H9 (cell line): Measurements from ENCODE around the gene MB. TPM values are rescaled to one million over a fixed set of nuclear protein-coding genes. Genes with fewer than 3 reads are reported as not detected.

Experiments
- DNase-seq: peaks from one replicate; pipeline ENCODE4 v3.0.0-alpha.2; 2017
- H2AFZ ChIP-seq: one replicate; pipeline ENCODE4 v1.6.1; 2013; ENCODE audit warnings: mild to moderate bottlenecking, low read length, control low read depth, moderate library complexity
- H2AK5ac ChIP-seq: 2 replicates; pipeline ENCODE4 v1.6.1; 2013; ENCODE audit warnings: low read length, control low read depth, mixed read lengths; ENCODE audit not compliant: insufficient read length
- H2BK120ac ChIP-seq: one replicate; pipeline ENCODE4 v1.6.1; 2013; ENCODE audit warnings: low read depth, mild to moderate bottlenecking, low read length, control low read depth, inconsistent platforms; ENCODE audit not compliant: poor library complexity, severe bottlenecking
- H2BK12ac ChIP-seq: 2 replicates; pipeline ENCODE4 v1.6.1; 2013; ENCODE audit warnings: low read length, control low read depth, mixed read lengths, low read depth; ENCODE audit not compliant: insufficient read length
- H2BK15ac ChIP-seq: 2 replicates; pipeline ENCODE4 v1.6.1; 2013; ENCODE audit warnings: low read depth, low read length, control low read depth
- H2BK20ac ChIP-seq: one replicate; pipeline ENCODE4 v1.6.1; 2013; ENCODE audit warnings: low read depth, mild to moderate bottlenecking, low read length, control low read depth, inconsistent platforms; ENCODE audit not compliant: poor library complexity, severe bottlenecking
- H2BK5ac ChIP-seq: 2 replicates; pipeline ENCODE4 v1.6.1; 2013; ENCODE audit warnings: low read length, control low read depth, mixed read lengths; ENCODE audit not compliant: insufficient read length
- H3K14ac ChIP-seq: 2 replicates; pipeline ENCODE4 v1.6.1; 2013; ENCODE audit warnings: low read length, control low read depth; ENCODE audit not compliant: insufficient read depth
- H3K18ac ChIP-seq: 2 replicates; pipeline ENCODE4 v1.6.1; 2013; ENCODE audit warnings: low read depth, mild to moderate bottlenecking, mixed read lengths, low read length, control low read depth; ENCODE audit not compliant: insufficient read length
- H3K23ac ChIP-seq: 2 replicates; pipeline ENCODE4 v1.6.1; 2013; ENCODE audit warnings: low read length, control low read depth, mixed read lengths, low read depth; ENCODE audit not compliant: insufficient read length
- H3K23me2 ChIP-seq: 2 replicates; pipeline ENCODE4 v1.6.1; 2013; ENCODE audit warnings: low read depth, mild to moderate bottlenecking, mixed read lengths, low read length, control low read depth; ENCODE audit not compliant: insufficient read length, poor library complexity, severe bottlenecking
- H3K27ac ChIP-seq: 2 replicates; pipeline ENCODE4 v1.5.1; 2013; ENCODE audit warnings: low read length, control low read depth, mixed read lengths, low read depth; ENCODE audit not compliant: insufficient read length
- H3K27me3 ChIP-seq: 2 replicates; pipeline ENCODE4 v1.6.1; 2013; ENCODE audit warnings: low read length, control low read depth, inconsistent platforms; ENCODE audit not compliant: insufficient read depth
- H3K4ac ChIP-seq: 2 replicates; pipeline ENCODE4 v1.6.1; 2013; ENCODE audit warnings: low read depth, mild to moderate bottlenecking, control low read depth, inconsistent platforms, low read length, moderate library complexity
- H3K4me1 ChIP-seq: 2 replicates; pipeline ENCODE4 v1.6.1; 2013; ENCODE audit warnings: low read length, control low read depth, inconsistent platforms; ENCODE audit not compliant: insufficient read depth
- H3K4me2 ChIP-seq: 2 replicates; pipeline ENCODE4 v1.6.1; 2013; ENCODE audit warnings: low read length, control low read depth, mixed read lengths; ENCODE audit not compliant: insufficient read length, insufficient read depth
- H3K56ac ChIP-seq: 2 replicates; pipeline ENCODE4 v1.6.1; 2013; ENCODE audit warnings: low read depth, mild to moderate bottlenecking, mixed read lengths, low read length, control low read depth; ENCODE audit not compliant: insufficient read length
- H3K79me1 ChIP-seq: 2 replicates; pipeline ENCODE4 v1.6.1; 2013; ENCODE audit warnings: low read depth, mild to moderate bottlenecking, moderate library complexity, low read length, control low read depth, inconsistent platforms; ENCODE audit not compliant: insufficient read depth, poor library complexity, severe bottlenecking
- H3K79me2 ChIP-seq: 2 replicates; pipeline ENCODE4 v1.6.1; 2013; ENCODE audit warnings: low read length, control low read depth, inconsistent platforms; ENCODE audit not compliant: insufficient read depth
- H3K9ac ChIP-seq: 2 replicates; pipeline ENCODE4 v1.6.1; 2013; ENCODE audit warnings: low read length, control low read depth, mixed read lengths; ENCODE audit not compliant: insufficient read length; ENCODE audit errors: extremely low read depth
- H3K9me3 ChIP-seq: one replicate; pipeline ENCODE4 v1.6.1; 2013; ENCODE audit warnings: low read depth, low read length, inconsistent platforms; ENCODE audit not compliant: control insufficient read depth
- H3T11ph ChIP-seq: one replicate; pipeline ENCODE4 v1.6.1; 2013; ENCODE audit warnings: mild to moderate bottlenecking, low read length, control low read depth, inconsistent platforms
- H4K20me1 ChIP-seq: one replicate; pipeline ENCODE4 v1.6.1; 2013; ENCODE audit not compliant: control insufficient read depth, insufficient read length, insufficient read depth
- H4K5ac ChIP-seq: 2 replicates; pipeline ENCODE4 v1.6.1; 2013; ENCODE audit warnings: low read depth, mild to moderate bottlenecking, mixed read lengths, low read length, control low read depth; ENCODE audit not compliant: insufficient read length
- H4K8ac ChIP-seq: replicated peaks from 2 replicates; pipeline ENCODE4 v1.6.1; 2013; ENCODE audit warnings: low read length, control low read depth, mixed read lengths, low read depth; ENCODE audit not compliant: insufficient read length
- H4K91ac ChIP-seq: 2 replicates; pipeline ENCODE4 v1.6.1; 2013; ENCODE audit warnings: low read depth, mild to moderate bottlenecking, moderate library complexity, mixed read lengths, low read length, control low read depth; ENCODE audit not compliant: insufficient read length
- H3K27ac Mint-ChIP-seq, 3 experiments: 2 replicates in 2 of 3; 3 replicates in 1 of 3; pipeline ENCODE4 v1.8.0; 2020 to 2021; ENCODE audit warnings: mixed read lengths in 3 of 3, mild to moderate bottlenecking in 1 of 3, moderate library complexity in 1 of 3
- H3K27me3 Mint-ChIP-seq: 2 replicates; pipeline ENCODE4 v1.8.0; 2021; ENCODE audit warnings: low read depth, mild to moderate bottlenecking, moderate library complexity, mixed read lengths
- H3K36me3 Mint-ChIP-seq, 3 experiments: 2 replicates in 2 of 3; 3 replicates in 1 of 3; pipeline ENCODE4 v1.8.0; 2020 to 2021; ENCODE audit warnings: low read depth in 3 of 3, mixed read lengths in 3 of 3; ENCODE audit not compliant: insufficient read depth in 1 of 3
- H3K4me1 Mint-ChIP-seq, 2 experiments: 2 replicates each; pipeline ENCODE4 v1.8.0; 2020; ENCODE audit warnings: mixed read lengths in 2 of 2
- H3K4me3 Mint-ChIP-seq, 2 experiments: 2 replicates in 1 of 2; 3 replicates in 1 of 2; pipeline ENCODE4 v1.8.0; 2020 to 2021; ENCODE audit warnings: mild to moderate bottlenecking in 2 of 2, mixed read lengths in 2 of 2, moderate library complexity in 1 of 2
- H3K9me3 Mint-ChIP-seq, 2 experiments: 2 replicates in 1 of 2; 3 replicates in 1 of 2; pipeline ENCODE4 v1.8.0; 2020; ENCODE audit warnings: mild to moderate bottlenecking in 2 of 2, mixed read lengths in 2 of 2, moderate library complexity in 1 of 2
- CTCF ChIP-seq: fragments of 200-600 bp; sonication (generic); conservative IDR thresholded peaks from 3 replicates; pipeline ENCODE4 v1.8.0; 2021; ENCODE audit warnings: antibody characterized with exemption, mild to moderate bottlenecking
- WGBS: extraction: QIAGEN DNeasy Blood & Tissue Kit; methylation state at CpG from one replicate; pipeline ENCODE4 v1.1.7; 2013; ENCODE audit warnings: missing lambda C conversion rate, low lambda C conversion rate, mixed read lengths; ENCODE audit not compliant: insufficient read length; ENCODE audit errors: extremely low coverage; 5-methylcytosine and 5-hydroxymethylcytosine counted together
- total RNA-seq: library from RNA; stranded (reverse); gene quantifications from 2 replicates; pipeline ENCODE4 v1.2.1, GENCODE V29; 2021

The MB gene
- total RNA-seq, 1 experiment from 2014 or later: 0.55 TPM

- Histone ChIP-seq H2BK12ac (no peak overlapping the region), H4K8ac (no peak overlapping the region)
- DNase-seq: no peak
Observed at GRCh38 chr22:35610741-35611140, 6.4 kb downstream of the MB start.

More at GRCh38 chr22:35610741-35611140, 6.4 kb downstream of the MB start:
- Histone ChIP-seq H2BK120ac (no peak overlapping the region), H2AFZ (no peak overlapping the region), H3K9me3 (no peaks in the 10 kb centered on the region), H4K5ac (no peak overlapping the region), H3K23ac (no peak overlapping the region), H3K56ac (no peak overlapping the region), H4K20me1 (no peaks in the 10 kb centered on the region), H3K9ac (no peak overlapping the region), H3K4me2 (no peak overlapping the region), H3T11ph (no peak overlapping the region), H3K18ac (no peak overlapping the region), H2BK15ac (no peak overlapping the region), H2BK5ac (no peak overlapping the region), H3K27ac (no peak overlapping the region), H2BK20ac (no peak overlapping the region), H3K79me1 (no peaks in the 10 kb centered on the region), H3K4ac (no peak overlapping the region), H3K4me1 (no peaks in the 10 kb centered on the region), H3K14ac (no peak overlapping the region), H3K27me3 (no peaks in the 10 kb centered on the region), H3K79me2 (no peaks in the 10 kb centered on the region), H3K23me2 (no peaks in the 10 kb centered on the region), H4K91ac (no peak overlapping the region), H2AK5ac (no peak overlapping the region)
- no peaks in the 10 kb centered on the region for H3K9me3 Mint-ChIP-seq
- H3K27ac Mint-ChIP-seq: peak overlapping the region in 1 of 3 experiments; percentile 45; a peak in 1 of 7 replicates
- no peaks in the 10 kb centered on the region for H3K36me3 Mint-ChIP-seq
- peaks cover 18% of the 10 kb centered on the region for H3K27me3 Mint-ChIP-seq
- H3K4me3 Mint-ChIP-seq: no peak overlapping the region
- peaks cover 0 to 5% of the 10 kb centered on the region in 2 experiments; a peak in 1 of 4 replicates for H3K4me1 Mint-ChIP-seq
- WGBS: no CpG with 5 or more reads among the region's 10 CpGs
- no peak for TF ChIP-seq CTCF
